SK-N-SH treated with all-trans-retinoic acid at 6 μM for 48 hours (cell line): ENCODE data around the gene B4GALNT3.

Source experiments
- ATAC-seq: fragments of 200-7000 bp; cut with Tn5 transposase; 3 replicates; pipeline ENCODE4 v1.9.1; 2020; ENCODE audit warnings: mild to moderate bottlenecking, moderate library complexity
- ARNTL ChIP-seq: fragments of 450-650 bp; formaldehyde crosslinking; IDR thresholded peaks from 2 replicates; pipeline ENCODE4 v1.5.0; 2020; ENCODE audit warnings: low read depth, mild to moderate bottlenecking, moderate library complexity, borderline replicate concordance
- CSDC2 ChIP-seq: fragments of 250-450 bp; sonication (Bioruptor Pico); IDR thresholded peaks from 2 replicates; pipeline ENCODE4 v1.5.0; 2020; ENCODE audit warnings: mild to moderate bottlenecking, moderate library complexity
- GLIS3 ChIP-seq: fragments of 250-450 bp; sonication (Bioruptor Pico); IDR thresholded peaks from 2 replicates; pipeline ENCODE4 v1.5.0; 2020; ENCODE audit warnings: mild to moderate bottlenecking, moderate library complexity
- ISL1 ChIP-seq: fragments of 250-450 bp; sonication (Bioruptor Pico); IDR thresholded peaks from 2 replicates; pipeline ENCODE4 v2.1.2; 2022; ENCODE audit warnings: mild to moderate bottlenecking, moderate library complexity
- OSR1 ChIP-seq: fragments of 250-450 bp; sonication (Bioruptor Pico); IDR thresholded peaks from 2 replicates; pipeline ENCODE4 v1.8.0; 2022; ENCODE audit warnings: moderate library complexity, mild to moderate bottlenecking, inconsistent platforms
- PPARA ChIP-seq: fragments of 250-450 bp; sonication (Bioruptor Pico); IDR thresholded peaks from 2 replicates; pipeline ENCODE4 v1.5.0; 2020; ENCODE audit warnings: mild to moderate bottlenecking, borderline replicate concordance
- RARB ChIP-seq: fragments of 250-450 bp; sonication (Bioruptor Pico); IDR thresholded peaks from 2 replicates; pipeline ENCODE4 v1.8.0; 2021; ENCODE audit warnings: mild to moderate bottlenecking, moderate library complexity
- TCF4 ChIP-seq: fragments of 250-450 bp; sonication (Bioruptor Pico); IDR thresholded peaks from 2 replicates; pipeline ENCODE4 v1.8.0; 2021; ENCODE audit warnings: mild to moderate bottlenecking, moderate library complexity, borderline replicate concordance
- TOX ChIP-seq: fragments of 250-450 bp; sonication (Bioruptor Pico); IDR thresholded peaks from 2 replicates; pipeline ENCODE4 v1.8.0; 2021; ENCODE audit warnings: mild to moderate bottlenecking, moderate library complexity, borderline replicate concordance
- ZC3H10 ChIP-seq: fragments of 250-450 bp; sonication (Bioruptor Pico); IDR thresholded peaks from 2 replicates; pipeline ENCODE4 v1.5.1; 2021; ENCODE audit warnings: mild to moderate bottlenecking, moderate library complexity
- ZFP30 ChIP-seq: fragments of 450-650 bp; formaldehyde crosslinking; IDR thresholded peaks from 2 replicates; pipeline ENCODE4 v1.5.0; 2022; ENCODE audit warnings: mild to moderate bottlenecking, moderate library complexity
- ZNF565 ChIP-seq: fragments of 450-650 bp; formaldehyde crosslinking; conservative IDR thresholded peaks from 2 replicates; pipeline ENCODE4 v1.5.0; 2020; ENCODE audit warnings: low read depth, mild to moderate bottlenecking, moderate library complexity
- ZNF70 ChIP-seq: fragments of 450-650 bp; formaldehyde crosslinking; IDR thresholded peaks from 2 replicates; pipeline ENCODE4 v1.5.0; 2020; ENCODE audit warnings: mild to moderate bottlenecking, moderate library complexity
- ZNF8 ChIP-seq: fragments of 450-650 bp; formaldehyde crosslinking; IDR thresholded peaks from 2 replicates; pipeline ENCODE4 v1.5.0; 2020; ENCODE audit warnings: mild to moderate bottlenecking, moderate library complexity
- TF ChIP-seq, protein P1 (sequence below): fragments of 250-450 bp; sonication (Bioruptor Pico); IDR thresholded peaks from 2 replicates; pipeline ENCODE4 v1.5.1; 2021; ENCODE audit warnings: mild to moderate bottlenecking, moderate library complexity
- TF ChIP-seq, protein P2 (sequence below): fragments of 250-450 bp; sonication (Bioruptor Pico); IDR thresholded peaks from 2 replicates; pipeline ENCODE4 v1.5.0; 2020; ENCODE audit warnings: mild to moderate bottlenecking, moderate library complexity
- TF ChIP-seq, protein P3 (sequence below): fragments of 250-450 bp; sonication (Bioruptor Pico); IDR thresholded peaks from 2 replicates; pipeline ENCODE4 v1.8.0; 2020; ENCODE audit warnings: mild to moderate bottlenecking, moderate library complexity, borderline replicate concordance
- TF ChIP-seq, protein P4 (sequence below): fragments of 250-450 bp; sonication (Bioruptor Pico); IDR thresholded peaks from 2 replicates; pipeline ENCODE4 v1.5.1; 2020; ENCODE audit warnings: low read depth, mild to moderate bottlenecking, moderate library complexity
- TF ChIP-seq, protein P5 (sequence below): fragments of 250-450 bp; sonication (Bioruptor Pico); IDR thresholded peaks from 2 replicates; pipeline ENCODE4 v1.8.0; 2021; ENCODE audit warnings: low read depth, mild to moderate bottlenecking, moderate library complexity, borderline replicate concordance

Gene B4GALNT3

DNA sequence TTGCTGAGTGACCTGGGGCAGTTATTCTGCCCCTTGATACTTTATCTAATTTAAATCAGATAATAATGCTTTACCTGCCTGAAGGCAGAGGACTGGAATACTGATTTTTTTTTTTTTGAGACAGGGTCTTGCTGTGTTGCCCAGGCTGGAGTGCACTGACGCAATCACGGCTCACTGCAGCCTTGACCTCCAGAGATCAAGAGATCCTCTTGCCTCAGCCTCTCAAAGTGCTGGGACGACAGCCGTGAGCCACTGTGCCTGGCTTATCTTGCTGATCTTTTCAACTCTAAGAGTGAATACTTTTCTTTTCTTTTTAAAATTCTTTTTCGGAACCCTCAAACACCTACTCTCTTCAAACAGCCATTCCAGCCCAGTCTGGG lies 699 bp upstream of the B4GALNT3 start:
- no peak for TF ChIP-seq ZC3H10 (CRISPR knock-in tag)
- TF ChIP-seq, protein P1, sequence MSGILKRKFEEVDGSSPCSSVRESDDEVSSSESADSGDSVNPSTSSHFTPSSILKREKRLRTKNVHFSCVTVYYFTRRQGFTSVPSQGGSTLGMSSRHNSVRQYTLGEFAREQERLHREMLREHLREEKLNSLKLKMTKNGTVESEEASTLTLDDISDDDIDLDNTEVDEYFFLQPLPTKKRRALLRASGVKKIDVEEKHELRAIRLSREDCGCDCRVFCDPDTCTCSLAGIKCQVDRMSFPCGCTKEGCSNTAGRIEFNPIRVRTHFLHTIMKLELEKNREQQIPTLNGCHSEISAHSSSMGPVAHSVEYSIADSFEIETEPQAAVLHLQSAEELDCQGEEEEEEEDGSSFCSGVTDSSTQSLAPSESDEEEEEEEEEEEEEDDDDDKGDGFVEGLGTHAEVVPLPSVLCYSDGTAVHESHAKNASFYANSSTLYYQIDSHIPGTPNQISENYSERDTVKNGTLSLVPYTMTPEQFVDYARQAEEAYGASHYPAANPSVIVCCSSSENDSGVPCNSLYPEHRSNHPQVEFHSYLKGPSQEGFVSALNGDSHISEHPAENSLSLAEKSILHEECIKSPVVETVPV (CRISPR knock-in tag): no peak
- TF ChIP-seq, all 23 proteins: peak for 0
- ATAC-seq: no peak

DNA sequence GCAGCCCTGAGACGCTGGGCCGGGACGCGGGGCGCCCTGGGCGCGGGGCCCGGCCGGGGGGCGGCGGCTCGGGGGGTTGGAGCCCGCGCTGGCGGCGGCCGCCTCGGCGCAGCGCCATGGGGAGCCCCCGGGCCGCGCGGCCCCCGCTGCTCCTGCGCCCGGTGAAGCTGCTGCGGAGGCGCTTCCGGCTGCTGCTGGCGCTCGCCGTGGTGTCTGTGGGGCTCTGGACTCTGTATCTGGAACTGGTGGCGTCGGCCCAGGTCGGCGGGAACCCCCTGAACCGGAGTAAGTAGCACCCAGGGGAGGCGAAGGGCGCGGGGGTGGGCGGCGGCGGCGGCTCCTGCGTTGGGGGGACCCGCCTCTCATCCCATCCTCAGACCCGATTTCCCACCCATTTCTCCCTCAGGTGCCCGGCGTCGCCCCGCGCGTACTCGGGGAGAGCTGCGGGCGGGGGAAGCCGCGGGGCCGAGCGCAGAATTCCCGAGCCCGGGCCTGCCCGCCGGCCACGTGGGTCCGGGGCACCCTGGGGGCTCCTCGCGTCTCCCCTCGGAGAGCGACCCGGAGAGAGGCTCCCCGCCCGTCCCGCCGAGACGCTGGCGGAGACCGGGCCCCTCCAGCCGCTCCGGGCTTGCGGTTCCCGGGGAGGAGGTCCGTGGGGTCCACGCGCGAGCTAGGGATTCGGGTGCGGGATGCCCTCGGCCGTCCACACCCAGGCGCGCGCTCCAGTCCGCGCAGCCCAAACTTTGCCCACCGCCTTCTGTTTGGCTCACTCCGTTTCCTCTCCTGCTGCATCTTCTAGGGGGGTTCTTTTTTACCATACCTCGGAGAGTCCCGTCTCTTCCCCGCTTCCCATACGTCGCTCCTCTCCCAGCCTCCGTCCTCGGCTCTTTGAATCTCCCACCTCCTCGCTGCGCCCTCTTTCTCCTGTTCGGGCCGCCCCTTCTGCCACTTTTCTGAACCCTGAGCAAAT lies 807 bp downstream of the B4GALNT3 start:
- TF ChIP-seq ARNTL (CRISPR knock-in tag) (no peak), RARB (CRISPR knock-in tag) (no peak), ISL1 (CRISPR knock-in tag) (no peak)
- TF ChIP-seq, all 23 proteins: peak for 0
- ATAC-seq: peak; percentile 42; the same call in 2 of the 3 replicates

DNA sequence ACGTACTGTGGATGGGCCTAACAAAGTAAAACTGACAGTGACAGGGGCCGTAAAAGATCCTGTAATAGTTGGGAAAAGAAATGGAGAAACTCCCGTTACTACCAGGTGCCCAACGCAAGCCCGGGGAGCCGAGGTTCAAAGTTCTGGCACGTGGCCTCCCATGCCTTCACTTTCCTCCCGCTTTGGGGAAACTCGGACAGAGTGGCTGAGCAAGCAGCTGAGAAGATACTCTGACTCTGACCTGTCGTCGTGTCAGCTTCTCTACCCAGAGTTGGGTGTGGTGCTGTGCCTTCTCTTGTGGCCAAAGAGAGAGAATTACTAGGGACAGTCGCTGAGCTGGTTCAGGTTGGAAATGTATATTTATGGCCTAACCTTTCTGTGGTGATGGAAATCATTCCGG lies 1.7 kb downstream of the B4GALNT3 start:
- TF ChIP-seq CSDC2 (CRISPR knock-in tag) (no peak), TCF4 (CRISPR knock-in tag) (no peak), ISL1 (CRISPR knock-in tag) (no peak), ZNF8 (no peak), ZNF565 (CRISPR knock-in tag) (no peak), OSR1 (CRISPR knock-in tag) (no peak), PPARA (CRISPR knock-in tag) (no peak), GLIS3 (no peak), ZNF70 (CRISPR knock-in tag) (no peak), ARNTL (CRISPR knock-in tag) (no peak), TOX (CRISPR knock-in tag) (no peak), ZC3H10 (CRISPR knock-in tag) (no peak), ZFP30 (CRISPR knock-in tag) (no peak), RARB (CRISPR knock-in tag) (no peak)
- TF ChIP-seq, protein P2, sequence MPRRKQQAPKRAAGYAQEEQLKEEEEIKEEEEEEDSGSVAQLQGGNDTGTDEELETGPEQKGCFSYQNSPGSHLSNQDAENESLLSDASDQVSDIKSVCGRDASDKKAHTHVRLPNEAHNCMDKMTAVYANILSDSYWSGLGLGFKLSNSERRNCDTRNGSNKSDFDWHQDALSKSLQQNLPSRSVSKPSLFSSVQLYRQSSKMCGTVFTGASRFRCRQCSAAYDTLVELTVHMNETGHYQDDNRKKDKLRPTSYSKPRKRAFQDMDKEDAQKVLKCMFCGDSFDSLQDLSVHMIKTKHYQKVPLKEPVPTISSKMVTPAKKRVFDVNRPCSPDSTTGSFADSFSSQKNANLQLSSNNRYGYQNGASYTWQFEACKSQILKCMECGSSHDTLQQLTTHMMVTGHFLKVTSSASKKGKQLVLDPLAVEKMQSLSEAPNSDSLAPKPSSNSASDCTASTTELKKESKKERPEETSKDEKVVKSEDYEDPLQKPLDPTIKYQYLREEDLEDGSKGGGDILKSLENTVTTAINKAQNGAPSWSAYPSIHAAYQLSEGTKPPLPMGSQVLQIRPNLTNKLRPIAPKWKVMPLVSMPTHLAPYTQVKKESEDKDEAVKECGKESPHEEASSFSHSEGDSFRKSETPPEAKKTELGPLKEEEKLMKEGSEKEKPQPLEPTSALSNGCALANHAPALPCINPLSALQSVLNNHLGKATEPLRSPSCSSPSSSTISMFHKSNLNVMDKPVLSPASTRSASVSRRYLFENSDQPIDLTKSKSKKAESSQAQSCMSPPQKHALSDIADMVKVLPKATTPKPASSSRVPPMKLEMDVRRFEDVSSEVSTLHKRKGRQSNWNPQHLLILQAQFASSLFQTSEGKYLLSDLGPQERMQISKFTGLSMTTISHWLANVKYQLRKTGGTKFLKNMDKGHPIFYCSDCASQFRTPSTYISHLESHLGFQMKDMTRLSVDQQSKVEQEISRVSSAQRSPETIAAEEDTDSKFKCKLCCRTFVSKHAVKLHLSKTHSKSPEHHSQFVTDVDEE (CRISPR knock-in tag): no peak
- TF ChIP-seq, protein P3, sequence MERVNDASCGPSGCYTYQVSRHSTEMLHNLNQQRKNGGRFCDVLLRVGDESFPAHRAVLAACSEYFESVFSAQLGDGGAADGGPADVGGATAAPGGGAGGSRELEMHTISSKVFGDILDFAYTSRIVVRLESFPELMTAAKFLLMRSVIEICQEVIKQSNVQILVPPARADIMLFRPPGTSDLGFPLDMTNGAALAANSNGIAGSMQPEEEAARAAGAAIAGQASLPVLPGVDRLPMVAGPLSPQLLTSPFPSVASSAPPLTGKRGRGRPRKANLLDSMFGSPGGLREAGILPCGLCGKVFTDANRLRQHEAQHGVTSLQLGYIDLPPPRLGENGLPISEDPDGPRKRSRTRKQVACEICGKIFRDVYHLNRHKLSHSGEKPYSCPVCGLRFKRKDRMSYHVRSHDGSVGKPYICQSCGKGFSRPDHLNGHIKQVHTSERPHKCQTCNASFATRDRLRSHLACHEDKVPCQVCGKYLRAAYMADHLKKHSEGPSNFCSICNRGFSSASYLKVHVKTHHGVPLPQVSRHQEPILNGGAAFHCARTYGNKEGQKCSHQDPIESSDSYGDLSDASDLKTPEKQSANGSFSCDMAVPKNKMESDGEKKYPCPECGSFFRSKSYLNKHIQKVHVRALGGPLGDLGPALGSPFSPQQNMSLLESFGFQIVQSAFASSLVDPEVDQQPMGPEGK (CRISPR knock-in tag): no peak
- TF ChIP-seq, protein P4, sequence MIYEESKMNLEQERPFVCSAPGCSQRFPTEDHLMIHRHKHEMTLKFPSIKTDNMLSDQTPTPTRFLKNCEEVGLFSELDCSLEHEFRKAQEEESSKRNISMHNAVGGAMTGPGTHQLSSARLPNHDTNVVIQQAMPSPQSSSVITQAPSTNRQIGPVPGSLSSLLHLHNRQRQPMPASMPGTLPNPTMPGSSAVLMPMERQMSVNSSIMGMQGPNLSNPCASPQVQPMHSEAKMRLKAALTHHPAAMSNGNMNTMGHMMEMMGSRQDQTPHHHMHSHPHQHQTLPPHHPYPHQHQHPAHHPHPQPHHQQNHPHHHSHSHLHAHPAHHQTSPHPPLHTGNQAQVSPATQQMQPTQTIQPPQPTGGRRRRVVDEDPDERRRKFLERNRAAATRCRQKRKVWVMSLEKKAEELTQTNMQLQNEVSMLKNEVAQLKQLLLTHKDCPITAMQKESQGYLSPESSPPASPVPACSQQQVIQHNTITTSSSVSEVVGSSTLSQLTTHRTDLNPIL (CRISPR knock-in tag): no peak
- TF ChIP-seq, protein P5, sequence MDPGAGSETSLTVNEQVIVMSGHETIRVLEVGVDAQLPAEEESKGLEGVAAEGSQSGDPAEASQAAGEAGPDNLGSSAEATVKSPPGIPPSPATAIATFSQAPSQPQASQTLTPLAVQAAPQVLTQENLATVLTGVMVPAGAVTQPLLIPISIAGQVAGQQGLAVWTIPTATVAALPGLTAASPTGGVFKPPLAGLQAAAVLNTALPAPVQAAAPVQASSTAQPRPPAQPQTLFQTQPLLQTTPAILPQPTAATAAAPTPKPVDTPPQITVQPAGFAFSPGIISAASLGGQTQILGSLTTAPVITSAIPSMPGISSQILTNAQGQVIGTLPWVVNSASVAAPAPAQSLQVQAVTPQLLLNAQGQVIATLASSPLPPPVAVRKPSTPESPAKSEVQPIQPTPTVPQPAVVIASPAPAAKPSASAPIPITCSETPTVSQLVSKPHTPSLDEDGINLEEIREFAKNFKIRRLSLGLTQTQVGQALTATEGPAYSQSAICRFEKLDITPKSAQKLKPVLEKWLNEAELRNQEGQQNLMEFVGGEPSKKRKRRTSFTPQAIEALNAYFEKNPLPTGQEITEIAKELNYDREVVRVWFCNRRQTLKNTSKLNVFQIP (CRISPR knock-in tag): no peak
- no peak for ATAC-seq
